AG04450 (cell line): ENCODE data around the gene FIZ1. TPM values are rescaled to one million over a fixed set of nuclear protein-coding genes. Genes with fewer than 3 reads are reported as not detected.

ENCODE experiments used
- CTCF ChIA-PET: fragments of 300-600, 350-600 bp; formaldehyde crosslinking; extraction: SDS; loops from one replicate; lab custom pipeline; 2022; ENCODE audit warnings: antibody characterized with exemption, inconsistent platforms; lab: Charles Lee
- POLR2A ChIA-PET: fragments of 350-600 bp; formaldehyde crosslinking; extraction: SDS; loops from one replicate; lab custom pipeline; 2021; ENCODE audit warnings: antibody characterized with exemption, inconsistent platforms; lab: Yijun Ruan, JAX
- DNase-seq: peaks from one replicate; pipeline ENCODE4 v3.0.0-alpha.2; 2011; ENCODE audit warnings: low read depth, low spot score
- H3K27ac ChIP-seq: one replicate; pipeline ENCODE4 v1.5.1; 2012; ENCODE audit warnings: low read depth, low read length, control low read depth
- H3K27me3 ChIP-seq: one replicate; pipeline ENCODE4 v1.6.0; 2012; ENCODE audit warnings: low read length; ENCODE audit not compliant: control insufficient read depth, insufficient read depth
- H3K4me3 ChIP-seq: 2 replicates; pipeline ENCODE4 v1.5.1; 2011; ENCODE audit warnings: mild to moderate bottlenecking, low read depth, low read length, control low read depth
- H3K9me3 ChIP-seq: 2 replicates; pipeline ENCODE4 v1.5.1; 2012; ENCODE audit warnings: low read length; ENCODE audit not compliant: control insufficient read depth, insufficient read depth
- CTCF ChIP-seq: IDR thresholded peaks from 2 replicates; pipeline ENCODE4 v1.5.1; 2011; ENCODE audit warnings: low read depth, low read length, control low read depth, inconsistent platforms
- polyA plus RNA-seq: library from polyadenylated mRNA; depleted of rRNA; stranded (reverse); fragments of >200 nt; gene quantifications from 2 replicates; pipeline ENCODE4 v1.2.3, GENCODE V29; 2011

The FIZ1 gene
- polyA plus RNA-seq, 1 experiment: 3.7 TPM

GRCh38 chr19:55603115-55603514 is 3.8 kb upstream of the FIZ1 start:
- H3K4me3 ChIP-seq: no peak overlapping the region
- H3K27me3 ChIP-seq: no peaks in the 10 kb centered on the region
- H3K9me3 ChIP-seq: peaks cover 13% of the 10 kb centered on the region; the same call in 1 of the 2 replicates
- no peak for DNase-seq
- H3K27ac ChIP-seq: no peak overlapping the region
- CTCF ChIA-PET: no interaction called here
- POLR2A ChIA-PET: no interaction called here
- TF ChIP-seq CTCF: no peak

- ChIA-PET CTCF (interaction anchor here (0.5 kb wide), 1 partner anchor 574 kb away, joined by 4 read pairs; the partner anchor contains the start of gene GALP), POLR2A (no interaction called here)
- TF ChIP-seq CTCF: no peak
- H3K27me3 ChIP-seq: no peaks in the 10 kb centered on the region
- no peak for DNase-seq
- H3K9me3 ChIP-seq: peaks cover 16% of the 10 kb centered on the region; the same call in 1 of the 2 replicates
- no peak overlapping the region for H3K27ac ChIP-seq
- H3K4me3 ChIP-seq: no peak overlapping the region
Measured at GRCh38 chr19:55602104-55603001, 3.0 kb upstream of the FIZ1 start.

- Histone ChIP-seq H3K4me3 (peak overlapping the region; percentile 87), H3K27me3 (no peaks in the 10 kb centered on the region), H3K9me3 (peaks cover 16% of the 10 kb centered on the region; the same call in 1 of the 2 replicates), H3K27ac (no peak overlapping the region)
- no peak for TF ChIP-seq CTCF
- DNase-seq: no peak
- CTCF ChIA-PET: interaction anchor here (0.5 to 1.2 kb wide), 2 partner anchors 15 to 32 kb away, joined by 3 read pairs; no protein-coding TSS in a partner anchor
- POLR2A ChIA-PET: no interaction called here
Measured at GRCh38 chr19:55601084-55601483, 1.8 kb upstream of the FIZ1 start.

- H3K9me3 ChIP-seq: peaks cover 16% of the 10 kb centered on the region; the same call in 1 of the 2 replicates
- H3K27ac ChIP-seq: no peak overlapping the region
- no peak for DNase-seq
- CTCF ChIA-PET: interaction anchor here (0.5 to 1.2 kb wide), 2 partner anchors 15 to 32 kb away, joined by 3 read pairs; no protein-coding TSS in a partner anchor
- H3K27me3 ChIP-seq: no peaks in the 10 kb centered on the region
- H3K4me3 ChIP-seq: peak overlapping the region; percentile 87
- POLR2A ChIA-PET: interaction anchor here (0.6 to 1.0 kb wide), 4 partner anchors 12 to 34 kb away, joined by 3 to 4 read pairs (median 3); no protein-coding TSS in a partner anchor
- TF ChIP-seq CTCF: no peak
Measured at GRCh38 chr19:55600662-55601028, 1.3 kb upstream of the FIZ1 start.
